H7 (cell line): Measurements from ENCODE around the gene TMEM129. TPM values are rescaled to one million over a fixed set of nuclear protein-coding genes. Genes with fewer than 3 reads are reported as not detected.

Experiments
- DNase-seq: peaks from one replicate; pipeline ENCODE4 v3.0.0; 2012
- H3K27me3 ChIP-seq: 2 replicates; pipeline ENCODE4 v1.6.0; 2011; ENCODE audit warnings: mild to moderate bottlenecking, low read length; ENCODE audit not compliant: control insufficient read depth, insufficient read depth
- H3K36me3 ChIP-seq: replicated peaks from 2 replicates; pipeline ENCODE4 v1.5.1; 2011; ENCODE audit warnings: low read length; ENCODE audit not compliant: control insufficient read depth, insufficient read depth
- H3K4me3 ChIP-seq: 2 replicates; pipeline ENCODE4 v1.5.1; 2011; ENCODE audit warnings: low read depth, mild to moderate bottlenecking, control low read depth, low read length, moderate library complexity; ENCODE audit not compliant: insufficient read depth
- total RNA-seq: library from RNA; depleted of rRNA; stranded (reverse); fragments of >200 nt; shearing (Covaris generic); gene quantifications from 2 replicates; pipeline ENCODE4 v1.2.3, GENCODE V29; 2014

The TMEM129 gene
- total RNA-seq, 1 experiment from 2014 or later: 69.7 TPM

DNA sequence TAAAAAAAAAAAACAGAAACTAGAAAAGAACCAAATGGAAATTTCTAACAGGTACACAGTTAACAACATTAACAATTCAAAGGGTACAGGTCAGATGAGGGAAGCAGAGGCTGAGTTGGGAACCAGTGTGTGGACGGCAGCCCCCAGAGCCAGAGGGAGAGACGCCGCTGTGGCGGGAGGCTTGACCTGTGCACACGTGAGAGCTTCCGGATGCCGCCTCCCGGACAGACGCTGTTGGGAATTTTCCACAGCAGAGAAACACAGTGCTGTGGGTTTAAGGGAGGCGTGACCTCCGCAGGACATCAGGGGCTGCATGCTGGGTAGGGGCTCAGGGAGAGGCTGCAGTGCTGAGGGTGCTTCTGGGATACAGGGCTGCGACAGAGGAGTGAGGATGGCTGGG is 22.4 kb upstream of the TMEM129 start:
- Histone ChIP-seq H3K4me3 (no peak overlapping the region), H3K27me3 (no peaks in the 10 kb centered on the region), H3K36me3 (peaks cover 31% of the 10 kb centered on the region)
- no peak for DNase-seq

- Histone ChIP-seq H3K27me3 (no peaks in the 10 kb centered on the region), H3K36me3 (peaks cover 49% of the 10 kb centered on the region), H3K4me3 (no peak overlapping the region)
- DNase-seq: no peak
Measured at GRCh38 chr4:1741208-1741607, 20.1 kb upstream of the TMEM129 start.

DNA sequence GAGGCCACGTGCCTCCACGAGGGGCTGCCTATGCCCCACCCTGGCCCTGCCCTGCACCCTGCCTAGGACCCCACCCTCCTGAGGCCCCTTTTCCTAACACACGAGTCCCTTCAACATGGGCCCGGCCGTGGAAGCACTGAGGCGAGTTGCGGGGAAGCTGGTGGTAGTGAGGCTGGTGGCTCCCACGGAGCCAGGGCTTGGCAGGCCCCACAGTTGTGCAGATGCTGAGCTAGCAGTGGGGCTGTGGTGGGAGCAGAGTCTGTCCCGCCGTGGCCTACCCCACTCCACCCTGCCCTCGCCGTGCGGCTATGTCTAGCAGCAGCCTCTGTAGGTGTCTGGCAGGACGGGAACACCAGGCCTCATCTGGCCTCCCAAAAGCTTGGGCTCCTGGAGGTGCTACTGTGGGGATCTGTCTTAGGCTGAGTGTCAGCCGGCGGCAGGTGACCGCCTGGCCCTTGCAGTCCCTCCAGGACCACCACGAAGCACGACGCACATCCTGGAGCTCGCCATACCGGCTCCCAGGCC is 19.0 kb upstream of the TMEM129 start:
- H3K36me3 ChIP-seq: peaks cover 56% of the 10 kb centered on the region
- no peaks in the 10 kb centered on the region for H3K27me3 ChIP-seq
- no peak for DNase-seq
- H3K4me3 ChIP-seq: no peak overlapping the region

DNA sequence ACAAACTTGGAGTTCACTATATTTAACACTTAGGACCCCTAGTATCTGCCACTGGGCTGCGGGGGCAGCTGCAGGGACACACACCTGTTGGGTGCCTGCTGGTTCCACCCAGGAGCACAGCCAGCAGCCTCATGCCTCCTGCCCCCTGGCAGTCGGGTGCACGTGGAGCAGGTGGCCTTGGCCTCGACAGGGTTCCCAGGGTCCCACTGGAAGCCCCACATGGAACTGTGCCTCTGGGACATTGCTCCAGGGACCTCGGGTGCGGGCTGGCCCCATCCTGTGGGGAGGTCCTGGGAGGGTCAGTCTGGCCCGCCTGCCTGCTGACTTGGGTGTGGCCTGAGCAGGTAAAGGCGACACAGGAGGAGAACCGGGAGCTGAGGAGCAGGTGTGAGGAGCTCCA is 18.2 kb upstream of the TMEM129 start:
- peaks cover 61% of the 10 kb centered on the region for H3K36me3 ChIP-seq
- DNase-seq: no peak
- H3K4me3 ChIP-seq: no peak overlapping the region
- no peaks in the 10 kb centered on the region for H3K27me3 ChIP-seq

- H3K4me3 ChIP-seq: no peak overlapping the region
- peaks cover 55% of the 10 kb centered on the region for H3K36me3 ChIP-seq
- DNase-seq: no peak
- H3K27me3 ChIP-seq: no peaks in the 10 kb centered on the region
Measured at GRCh38 chr4:1738410-1738809, 17.3 kb upstream of the TMEM129 start.

DNA sequence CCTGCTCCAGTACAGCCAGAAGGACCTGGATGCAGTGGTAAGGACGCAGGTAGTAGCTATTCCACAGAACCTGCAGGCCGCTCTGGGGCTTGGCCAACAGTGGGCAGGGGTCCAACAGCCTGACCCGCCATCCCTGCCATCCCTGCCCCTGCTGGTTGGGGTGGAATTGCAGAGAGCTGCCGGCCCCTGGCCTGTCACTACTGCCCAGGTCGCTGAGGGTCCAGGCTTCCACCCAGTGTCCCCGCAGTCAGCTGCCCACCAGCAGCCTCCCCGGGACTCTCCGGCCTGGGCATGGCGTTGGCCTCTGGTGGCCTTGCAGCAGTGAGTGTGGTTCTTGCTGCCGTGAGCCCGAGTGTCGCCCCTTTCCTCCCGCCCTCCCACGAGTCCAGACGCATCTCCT is 16.5 kb upstream of the TMEM129 start:
- H3K36me3 ChIP-seq: peaks cover 57% of the 10 kb centered on the region
- H3K27me3 ChIP-seq: no peaks in the 10 kb centered on the region
- H3K4me3 ChIP-seq: no peak overlapping the region
- no peak for DNase-seq

DNA sequence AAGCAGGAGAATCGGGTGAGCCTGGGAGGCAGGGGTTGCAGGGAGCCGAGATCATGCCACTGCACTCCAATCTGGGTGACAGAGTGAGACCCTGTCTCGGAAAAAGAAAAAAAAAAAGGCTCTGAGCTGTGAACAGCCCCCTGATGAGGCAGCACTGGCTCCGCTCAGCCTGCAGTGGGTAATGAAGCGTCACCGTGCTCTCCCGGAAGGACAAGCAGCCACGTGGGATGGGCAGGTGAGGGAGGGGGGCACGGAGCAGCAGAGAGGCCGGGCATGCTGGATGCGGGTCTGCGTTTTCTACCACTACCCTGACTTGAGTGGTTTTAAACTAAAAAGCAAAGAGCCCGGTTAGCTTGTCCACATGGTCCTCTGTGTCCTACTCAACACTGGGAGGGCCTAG is 15.7 kb upstream of the TMEM129 start:
- no peaks in the 10 kb centered on the region for H3K27me3 ChIP-seq
- DNase-seq: no peak
- H3K4me3 ChIP-seq: no peak overlapping the region
- peaks cover 54% of the 10 kb centered on the region for H3K36me3 ChIP-seq

DNA sequence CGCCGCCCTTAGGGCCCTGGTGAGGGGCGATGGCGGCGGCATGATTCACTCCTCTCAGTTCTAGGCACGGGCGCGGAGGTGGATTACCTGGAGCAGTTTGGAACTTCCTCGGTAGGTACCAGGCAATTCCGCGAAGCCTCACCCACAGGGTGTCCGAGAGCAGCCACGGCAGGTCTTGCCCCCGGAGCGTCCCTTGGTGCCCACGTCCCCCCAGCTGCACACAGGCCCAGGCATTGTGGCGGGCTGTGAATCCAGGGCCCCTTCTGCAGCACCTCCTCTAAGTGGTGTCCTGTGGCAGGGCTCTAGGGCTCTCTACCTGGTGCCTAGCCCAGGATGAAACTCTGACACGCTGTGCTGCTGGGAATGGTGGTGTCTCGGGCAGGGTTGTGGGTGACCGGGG is 14.1 kb upstream of the TMEM129 start:
- no peak for DNase-seq
- Histone ChIP-seq H3K36me3 (peaks cover 55% of the 10 kb centered on the region), H3K27me3 (no peaks in the 10 kb centered on the region), H3K4me3 (no peak overlapping the region)

GRCh38 chr4:1732911-1733310 is 11.8 kb upstream of the TMEM129 start:
- peaks cover 62% of the 10 kb centered on the region for H3K36me3 ChIP-seq
- no peak for DNase-seq
- H3K27me3 ChIP-seq: no peaks in the 10 kb centered on the region
- no peak overlapping the region for H3K4me3 ChIP-seq

GRCh38 chr4:1731180-1731579 is 10.1 kb upstream of the TMEM129 start:
- no peak overlapping the region for H3K4me3 ChIP-seq
- peaks cover 63% of the 10 kb centered on the region for H3K36me3 ChIP-seq
- no peaks in the 10 kb centered on the region for H3K27me3 ChIP-seq
- no peak for DNase-seq

DNA sequence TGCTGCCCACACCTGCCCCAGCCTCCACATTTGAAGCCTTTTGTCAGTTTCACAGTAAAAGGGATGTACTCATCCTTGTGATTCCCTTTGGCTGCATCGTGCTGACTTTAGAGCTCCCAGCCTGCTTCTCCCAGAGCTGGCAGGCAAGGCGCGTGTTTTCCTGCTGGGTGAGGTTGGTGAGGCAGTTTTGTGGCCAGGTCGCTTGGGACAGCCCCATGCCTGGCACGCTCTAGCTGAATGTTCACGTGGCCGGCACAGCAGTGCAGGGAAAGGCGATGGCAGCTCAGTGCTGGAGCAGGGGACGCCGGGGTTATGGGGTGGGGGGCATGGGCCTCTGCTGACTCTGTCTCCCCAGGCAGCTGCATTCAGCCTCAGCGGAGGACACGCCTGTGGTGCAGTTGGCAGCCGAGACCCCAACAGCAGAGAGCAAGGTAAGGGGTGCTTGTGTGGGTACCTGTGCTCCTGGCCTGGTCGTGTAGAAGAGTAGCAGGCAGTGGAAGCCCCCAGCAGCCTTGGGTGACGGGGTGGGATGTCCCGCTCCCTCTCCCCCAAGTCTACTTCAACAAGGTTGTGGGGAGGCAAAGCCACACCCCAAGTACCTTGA is 9.5 kb upstream of the TMEM129 start:
- no peak for DNase-seq
- H3K27me3 ChIP-seq: no peaks in the 10 kb centered on the region
- no peak overlapping the region for H3K4me3 ChIP-seq
- H3K36me3 ChIP-seq: peaks cover 65% of the 10 kb centered on the region

DNA sequence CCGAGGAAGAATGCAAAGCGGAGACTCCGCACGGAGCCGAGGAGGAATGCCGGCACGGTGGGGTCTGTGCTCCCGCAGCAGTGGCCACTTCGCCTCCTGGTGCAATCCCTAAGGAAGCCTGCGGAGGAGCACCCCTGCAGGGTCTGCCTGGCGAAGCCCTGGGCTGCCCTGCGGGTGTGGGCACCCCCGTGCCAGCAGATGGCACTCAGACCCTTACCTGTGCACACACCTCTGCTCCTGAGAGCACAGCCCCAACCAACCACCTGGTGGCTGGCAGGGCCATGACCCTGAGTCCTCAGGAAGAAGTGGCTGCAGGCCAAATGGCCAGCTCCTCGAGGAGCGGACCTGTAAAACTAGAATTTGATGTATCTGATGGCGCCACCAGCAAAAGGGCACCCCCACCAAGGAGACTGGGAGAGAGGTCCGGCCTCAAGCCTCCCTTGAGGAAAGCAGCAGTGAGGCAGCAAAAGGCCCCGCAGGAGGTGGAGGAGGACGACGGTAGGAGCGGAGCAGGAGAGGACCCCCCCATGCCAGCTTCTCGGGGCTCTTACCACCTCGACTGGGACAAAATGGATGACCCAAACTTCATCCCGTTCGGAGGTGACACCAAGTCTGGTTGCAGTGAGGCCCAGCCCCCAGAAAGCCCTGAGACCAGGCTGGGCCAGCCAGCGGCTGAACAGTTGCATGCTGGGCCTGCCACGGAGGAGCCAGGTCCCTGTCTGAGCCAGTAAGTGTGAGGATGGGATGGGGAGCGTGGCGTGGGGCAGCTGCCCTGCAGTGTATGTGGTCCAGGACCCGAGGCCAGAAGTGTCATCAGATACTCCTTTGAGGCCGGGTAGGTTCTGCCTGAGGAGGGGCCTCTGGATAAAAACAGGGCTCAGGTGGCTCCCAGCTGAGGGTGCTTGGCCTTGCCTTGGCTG is 7.2 kb upstream of the TMEM129 start:
- Histone ChIP-seq H3K36me3 (peaks cover 62% of the 10 kb centered on the region), H3K27me3 (no peaks in the 10 kb centered on the region), H3K4me3 (no peak overlapping the region)
- peak; percentile 60 for DNase-seq

DNA sequence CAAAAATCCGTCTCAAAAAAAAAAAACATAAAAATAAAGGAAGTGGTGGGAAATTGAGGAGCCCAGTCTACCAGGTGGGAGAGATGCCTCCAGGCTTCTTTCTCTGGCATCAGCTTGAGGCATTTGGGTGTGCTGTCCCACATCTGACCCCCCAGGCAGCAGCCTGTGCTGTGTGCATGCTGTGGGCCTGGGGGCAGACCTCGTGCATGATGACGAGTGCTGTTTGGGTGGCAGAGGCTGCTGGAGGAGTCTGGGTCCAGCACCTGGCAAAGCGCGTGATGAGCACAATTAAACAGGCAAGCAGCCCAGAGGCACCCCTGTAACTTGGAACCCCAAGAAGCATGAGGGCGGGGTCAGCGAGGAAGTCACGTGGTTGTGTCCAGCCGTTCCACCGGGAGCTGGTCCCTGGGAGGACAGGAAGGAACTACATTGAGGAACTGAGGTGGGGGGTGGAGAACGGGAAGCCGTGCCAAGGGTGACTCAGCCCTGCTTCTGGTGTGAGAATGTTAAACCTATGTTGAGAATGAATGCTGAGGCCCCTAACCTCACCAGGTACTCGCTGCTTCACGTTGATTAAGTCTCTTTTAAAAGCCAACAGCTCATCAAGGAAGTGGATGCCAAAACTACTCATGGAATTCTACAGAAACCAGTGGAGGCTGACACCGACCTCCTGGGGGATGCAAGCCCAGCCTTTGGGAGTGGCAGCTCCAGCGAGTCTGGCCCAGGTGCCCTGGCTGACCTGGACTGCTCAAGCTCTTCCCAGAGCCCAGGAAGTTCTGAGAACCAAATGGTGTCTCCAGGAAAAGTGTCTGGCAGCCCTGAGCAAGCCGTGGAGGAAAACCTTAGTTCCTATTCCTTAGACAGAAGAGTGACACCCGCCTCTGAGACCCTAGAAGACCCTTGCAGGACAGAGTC is 6.3 kb upstream of the TMEM129 start:
- DNase-seq: peak; percentile 21
- peaks cover 62% of the 10 kb centered on the region for H3K36me3 ChIP-seq

GRCh38 chr4:1726146-1726934 is 5.2 kb upstream of the TMEM129 start:
- H3K27me3 ChIP-seq: no peaks in the 10 kb centered on the region
- peaks cover 59% of the 10 kb centered on the region for H3K36me3 ChIP-seq
- no peak overlapping the region for H3K4me3 ChIP-seq
- peak; percentile 96 for DNase-seq

More for the DNA sequence above, 6.3 kb upstream of the TMEM129 start:
- no peaks in the 10 kb centered on the region for H3K27me3 ChIP-seq
- no peak overlapping the region for H3K4me3 ChIP-seq
